Embryonic facial prominence (tissue), 1 donor: ENCODE results near the gene SLC9A3.

Source experiments
- DNase-seq: peaks from one replicate; pipeline ENCODE4 v3.0.0-alpha.2; 2016; ENCODE audit errors: extremely low spot score

SLC9A3 gene

GRCh38 chr5:555058-555623 lies 30.9 kb upstream of the SLC9A3 start:
- DNase-seq: no peak

- DNase-seq: no peak
These were observed 30.2 kb upstream of the SLC9A3 start for GRCh38 chr5:554284-554988.

- no peak for DNase-seq
These were observed 29.6 kb upstream of the SLC9A3 start for GRCh38 chr5:553874-554273.

- no peak for DNase-seq
These were observed 27.2 kb upstream of the SLC9A3 start for GRCh38 chr5:551406-551805.

- no peak for DNase-seq
These were observed 25.0 kb upstream of the SLC9A3 start for GRCh38 chr5:549229-549628.

DNA sequence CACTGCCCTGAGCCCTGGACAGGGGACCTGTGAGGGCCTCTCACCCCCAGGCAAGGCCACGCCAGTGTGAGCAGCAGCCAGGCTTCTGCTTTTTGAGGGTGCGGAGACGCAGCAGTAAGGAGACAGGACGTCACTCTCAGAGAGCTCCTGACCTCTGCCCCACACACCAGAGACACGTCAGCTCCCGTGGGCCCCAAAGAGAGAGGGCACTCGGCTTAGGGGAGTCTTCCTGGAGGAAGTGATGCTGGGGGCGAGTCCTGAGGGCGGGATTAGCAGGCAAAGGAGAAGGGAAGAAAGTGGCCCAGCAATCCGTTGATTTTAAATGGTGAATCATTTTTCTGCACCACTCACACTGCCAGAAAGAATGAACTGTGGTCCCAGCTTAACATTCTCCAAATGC lies 24.0 kb upstream of the SLC9A3 start:
- no peak for DNase-seq

- no peak for DNase-seq
These were observed 23.1 kb upstream of the SLC9A3 start for GRCh38 chr5:547086-547924.

DNA sequence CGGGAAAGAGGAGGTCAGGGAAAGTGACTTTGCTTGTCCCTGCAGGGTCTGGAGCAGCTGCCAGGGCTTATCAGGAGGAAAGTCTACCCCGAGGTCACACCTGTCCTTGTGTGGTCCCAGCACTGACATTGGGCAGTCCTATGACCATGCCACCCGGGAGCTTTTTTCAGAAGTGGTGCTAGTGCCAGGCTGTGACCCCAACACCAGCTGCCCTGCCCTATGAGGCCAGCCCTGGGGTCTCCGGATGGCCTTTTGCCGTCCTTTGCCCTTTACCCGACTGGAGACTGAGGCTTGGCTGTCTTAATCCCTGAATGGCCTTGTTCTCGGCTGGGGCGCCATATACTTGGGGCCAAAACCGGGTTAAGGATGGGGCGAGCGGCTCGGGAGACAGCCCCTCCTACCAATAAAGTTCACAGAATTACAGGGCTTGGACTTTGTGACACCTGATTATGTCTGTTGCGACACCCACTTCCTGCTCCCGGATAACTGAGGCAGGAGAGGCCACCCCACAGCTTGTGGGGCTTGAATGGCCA lies 22.2 kb upstream of the SLC9A3 start:
- DNase-seq: no peak

- no peak for DNase-seq
These were observed 21.6 kb upstream of the SLC9A3 start for GRCh38 chr5:545641-546375.

DNA sequence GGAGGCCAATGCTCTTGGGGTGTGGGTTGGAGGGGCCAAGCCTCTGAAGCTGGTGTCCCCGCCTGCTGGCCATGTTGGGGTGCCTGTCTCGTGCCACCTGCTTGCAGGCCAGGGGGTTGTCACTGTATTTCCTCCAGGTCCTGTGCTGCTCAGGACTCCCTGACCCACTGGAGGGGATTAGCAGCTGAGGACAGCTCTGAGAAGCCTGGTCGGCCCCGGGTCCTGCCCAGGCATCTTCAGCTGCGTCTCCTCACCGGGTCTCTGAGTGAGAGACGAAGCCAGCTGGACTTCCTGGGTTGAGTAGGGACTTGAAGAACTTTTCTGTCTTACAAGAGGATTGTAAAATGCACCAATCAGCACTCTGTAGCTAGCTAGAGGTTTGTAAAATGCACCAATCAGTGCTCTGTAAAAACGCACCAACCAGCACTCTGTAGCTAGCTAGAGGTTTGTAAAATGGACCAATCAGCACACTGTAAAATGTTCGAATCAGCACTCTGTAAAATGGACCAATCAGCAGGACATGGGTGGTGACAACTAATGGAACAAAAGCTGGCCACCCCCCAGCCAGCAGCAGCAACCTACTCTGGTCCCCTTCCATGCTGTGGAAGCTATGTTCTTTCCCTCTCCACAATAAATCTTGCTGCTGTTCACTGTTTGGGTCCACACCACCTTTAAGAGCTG lies 20.6 kb upstream of the SLC9A3 start:
- DNase-seq: no peak

DNA sequence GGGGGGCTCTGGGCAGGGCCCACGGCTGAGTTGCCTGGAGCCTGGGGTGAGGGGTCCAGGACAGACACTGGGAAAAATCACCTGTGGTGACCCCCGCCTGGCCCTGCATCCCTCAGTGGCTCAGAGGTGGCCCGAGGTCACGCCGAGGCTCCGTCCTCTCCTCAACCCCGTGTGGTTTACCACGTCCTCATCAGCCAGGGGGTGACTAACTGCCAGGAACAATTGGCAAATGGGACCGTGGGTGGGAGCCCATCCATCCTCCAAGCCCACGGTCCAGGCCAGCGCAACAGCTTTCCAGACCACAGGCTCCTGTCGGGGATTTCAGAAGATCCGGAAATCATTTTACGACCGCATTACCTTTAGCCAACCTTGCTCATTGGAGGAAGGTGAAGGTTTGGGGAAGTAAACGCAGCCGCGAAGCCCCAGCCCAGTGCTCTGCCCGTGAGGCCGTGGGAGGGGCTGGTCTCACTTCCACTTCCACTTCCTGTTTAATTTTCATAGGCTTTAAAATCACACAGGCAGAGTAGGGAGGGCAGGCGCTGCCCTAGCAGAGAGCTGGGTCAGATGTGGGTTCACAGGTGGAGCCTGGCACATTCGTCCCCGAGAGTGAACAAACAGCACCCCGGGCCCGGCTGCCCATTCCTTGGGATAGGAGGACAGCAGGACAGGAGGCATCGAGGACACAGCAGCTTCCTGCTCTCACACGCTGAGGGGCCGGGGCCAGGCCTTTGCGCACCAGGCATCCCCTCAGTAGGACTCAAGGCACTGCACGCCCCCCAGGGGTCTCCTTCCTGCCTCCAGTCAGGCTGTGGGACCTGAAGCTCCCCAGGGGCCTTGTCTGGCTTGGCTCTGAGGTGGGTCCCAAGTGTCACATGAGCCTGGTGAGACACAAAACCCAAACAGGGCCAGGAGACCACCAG lies 19.8 kb upstream of the SLC9A3 start:
- DNase-seq: no peak

GRCh38 chr5:543351-543750 lies 19.1 kb upstream of the SLC9A3 start:
- no peak for DNase-seq

- no peak for DNase-seq
These were observed 18.4 kb upstream of the SLC9A3 start for GRCh38 chr5:542319-543311.

DNA sequence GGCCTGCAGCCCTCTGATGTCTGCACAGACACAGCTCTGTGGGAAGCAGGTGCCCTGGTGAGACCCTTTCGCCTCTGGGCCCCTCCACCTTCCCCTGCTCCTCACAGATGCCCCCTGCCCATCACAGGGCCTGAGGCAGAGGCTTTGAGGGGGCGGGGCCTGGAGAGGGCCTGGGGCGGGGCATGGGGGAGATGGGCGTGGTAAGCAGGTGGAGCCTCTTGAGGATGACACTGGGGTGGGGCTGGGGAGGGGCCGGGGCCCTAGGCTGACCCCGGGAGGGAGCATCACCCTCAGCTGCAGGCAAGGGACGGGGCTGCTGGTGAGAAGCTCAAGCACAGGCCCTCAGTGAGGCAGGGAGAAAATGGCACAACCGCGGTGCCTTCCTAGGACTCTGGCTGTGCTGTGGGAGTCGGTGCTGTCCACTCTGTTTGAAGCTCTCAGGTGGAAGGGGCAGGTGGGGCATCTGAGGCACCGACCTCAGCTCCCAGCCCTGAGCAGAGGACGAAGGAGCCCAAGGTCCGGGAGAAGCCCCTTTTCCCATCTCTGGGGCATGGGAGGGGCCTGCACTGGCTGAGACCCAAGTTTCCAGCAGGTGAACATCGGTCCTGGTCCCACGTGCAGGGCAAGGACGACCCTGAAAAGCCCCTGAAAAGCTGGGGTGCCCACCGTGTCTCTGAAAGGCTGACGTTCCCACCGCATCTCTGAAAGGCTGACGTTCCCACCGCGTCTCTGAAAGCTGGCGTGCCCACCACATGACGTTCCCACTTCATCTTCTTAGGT lies 17.5 kb upstream of the SLC9A3 start:
- no peak for DNase-seq

- DNase-seq: no peak
These were observed 16.8 kb upstream of the SLC9A3 start for GRCh38 chr5:540906-541538.

GRCh38 chr5:540071-540905 lies 16.0 kb upstream of the SLC9A3 start:
- no peak for DNase-seq
